Measurements from ENCODE around the gene MCAM.

DNA sequence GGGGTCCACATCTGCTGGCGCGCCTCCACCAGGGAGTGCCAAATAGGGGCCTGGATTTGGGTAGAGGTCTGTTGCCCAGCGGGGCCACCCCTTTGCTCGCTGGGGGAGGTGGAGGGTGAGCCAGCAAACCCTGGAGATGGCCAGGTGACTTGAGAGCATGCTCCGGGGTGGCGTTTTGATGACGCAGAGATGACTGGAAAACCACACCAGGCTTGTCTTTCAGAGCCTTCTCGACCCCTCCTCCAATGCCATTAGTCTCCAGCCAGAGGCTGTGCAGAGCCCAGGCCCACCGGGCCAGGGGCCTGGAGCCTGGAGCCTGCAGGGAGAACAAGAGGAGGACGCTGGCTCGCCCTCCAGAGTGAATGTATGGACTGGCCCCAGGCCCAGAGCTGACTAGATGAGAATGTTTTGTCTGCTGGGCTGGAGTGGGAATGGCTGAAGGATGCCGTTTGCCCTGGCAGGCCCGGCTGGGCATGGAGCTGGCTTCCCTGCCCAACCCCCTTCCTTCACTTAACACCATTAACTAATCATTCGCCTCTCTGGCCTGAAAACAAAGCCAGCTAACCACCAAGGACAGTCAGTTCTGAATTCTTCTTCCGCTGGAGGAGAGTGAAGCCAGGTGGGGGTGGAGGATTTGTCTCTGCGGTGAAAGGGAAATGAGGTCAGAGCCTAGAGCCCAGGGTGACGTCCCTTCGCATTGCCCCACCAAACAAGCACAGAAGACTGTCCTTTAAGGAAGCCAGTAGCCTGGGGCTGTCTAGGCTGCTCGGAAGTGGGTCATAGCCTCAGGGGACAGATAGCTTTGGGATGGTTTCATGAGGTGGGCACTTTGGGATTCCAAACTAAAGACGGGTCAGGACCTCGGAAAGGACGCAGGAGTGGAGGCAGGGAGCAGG is 1.6 kb upstream of the MCAM start:
- TF ChIP-seq, protein P1, sequence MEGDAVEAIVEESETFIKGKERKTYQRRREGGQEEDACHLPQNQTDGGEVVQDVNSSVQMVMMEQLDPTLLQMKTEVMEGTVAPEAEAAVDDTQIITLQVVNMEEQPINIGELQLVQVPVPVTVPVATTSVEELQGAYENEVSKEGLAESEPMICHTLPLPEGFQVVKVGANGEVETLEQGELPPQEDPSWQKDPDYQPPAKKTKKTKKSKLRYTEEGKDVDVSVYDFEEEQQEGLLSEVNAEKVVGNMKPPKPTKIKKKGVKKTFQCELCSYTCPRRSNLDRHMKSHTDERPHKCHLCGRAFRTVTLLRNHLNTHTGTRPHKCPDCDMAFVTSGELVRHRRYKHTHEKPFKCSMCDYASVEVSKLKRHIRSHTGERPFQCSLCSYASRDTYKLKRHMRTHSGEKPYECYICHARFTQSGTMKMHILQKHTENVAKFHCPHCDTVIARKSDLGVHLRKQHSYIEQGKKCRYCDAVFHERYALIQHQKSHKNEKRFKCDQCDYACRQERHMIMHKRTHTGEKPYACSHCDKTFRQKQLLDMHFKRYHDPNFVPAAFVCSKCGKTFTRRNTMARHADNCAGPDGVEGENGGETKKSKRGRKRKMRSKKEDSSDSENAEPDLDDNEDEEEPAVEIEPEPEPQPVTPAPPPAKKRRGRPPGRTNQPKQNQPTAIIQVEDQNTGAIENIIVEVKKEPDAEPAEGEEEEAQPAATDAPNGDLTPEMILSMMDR (conservative IDR thresholded peaks at IDR 0.05 in 1 of 2, IDR thresholded peaks at IDR 0.05 in 1 of 2; ENCODE audit: low read depth in 1 of 2, low read length in 2 of 2) = no peak
- no peak for TF ChIP-seq EZH2 (IDR thresholded peaks at IDR 0.05; ENCODE audit: low read length, missing control alignments)
